Natural killer cell (primary cell): Measurements from ENCODE around the gene INSM1. TPM values are rescaled to one million over a fixed set of nuclear protein-coding genes. Genes with fewer than 3 reads are reported as not detected.

Source experiments
- ATAC-seq, 3 donors: fragments of 150-1000 bp in 2 of 3; fragments of 200-7000 bp in 1 of 3; cut with Tn5 transposase; 1 replicate in 1 of 3; 2 replicates in 2 of 3; pipeline ENCODE4 v1.10.0; 2021; ENCODE audit warnings: mild to moderate bottlenecking in 2 of 3, moderate library complexity in 2 of 3
- DNase-seq, 2 donors: peaks; one replicate each; pipeline versions ENCODE4 v3.0.0 to v3.0.0-alpha.2; 2013 to 2021; ENCODE audit warnings: mixed read lengths in 1 of 2
- H3K27ac ChIP-seq: one replicate; pipeline ENCODE4 v1.5.1; 2013; ENCODE audit warnings: mild to moderate bottlenecking, low read length
- H3K27me3 ChIP-seq: one replicate; pipeline ENCODE4 v1.6.1; 2013; ENCODE audit warnings: low read length; ENCODE audit not compliant: control insufficient read depth, insufficient read depth
- H3K36me3 ChIP-seq: one replicate; pipeline ENCODE4 v1.6.1; 2013; ENCODE audit warnings: low read length; ENCODE audit not compliant: control insufficient read depth, insufficient read depth
- H3K4me1 ChIP-seq: one replicate; pipeline ENCODE4 v1.6.1; 2013; ENCODE audit warnings: low read length; ENCODE audit not compliant: control insufficient read depth, insufficient read depth
- H3K4me3 ChIP-seq: one replicate; pipeline ENCODE4 v1.5.1; 2013; ENCODE audit warnings: low read length
- H3K9me3 ChIP-seq: one replicate; pipeline ENCODE4 v1.6.1; 2013; ENCODE audit warnings: low read length; ENCODE audit not compliant: control insufficient read depth, insufficient read depth
- H3K27ac Mint-ChIP-seq, 2 donors: one replicate each; pipeline ENCODE4 v1.8.0; 2022; ENCODE audit warnings: mild to moderate bottlenecking in 2 of 2, mixed read lengths in 2 of 2, moderate library complexity in 1 of 2
- H3K27me3 Mint-ChIP-seq, 2 donors: one replicate each; pipeline ENCODE4 v1.8.0; 2022; ENCODE audit warnings: low read depth in 2 of 2, mixed read lengths in 2 of 2
- H3K36me3 Mint-ChIP-seq: one replicate; pipeline ENCODE4 v1.8.0; 2022; ENCODE audit warnings: mixed read lengths
- H3K4me1 Mint-ChIP-seq, 2 donors: one replicate each; pipeline ENCODE4 v1.8.0; 2022; ENCODE audit warnings: mixed read lengths in 2 of 2
- H3K4me3 Mint-ChIP-seq: one replicate; pipeline ENCODE4 v1.8.0; 2022; ENCODE audit warnings: mild to moderate bottlenecking, moderate library complexity, mixed read lengths
- H3K9me3 Mint-ChIP-seq, 2 donors: one replicate each; pipeline ENCODE4 v1.8.0; 2022; ENCODE audit warnings: mixed read lengths in 2 of 2
- WGBS: methylation state at CpG from one replicate; pipeline ENCODE4 v1.1.7; 2013; ENCODE audit warnings: missing lambda C conversion rate; ENCODE audit not compliant: insufficient coverage; 5-methylcytosine and 5-hydroxymethylcytosine counted together
- intact Hi-C: fragments of 100-400 bp; cut with micrococcal nuclease; formaldehyde crosslinking; loops from one replicate; pipeline ENCODE4 v1.14.2; 2022
- total RNA-seq, 4 donors: library from RNA; stranded (reverse); fragments of 120-200 nt in 1 of 4; gene quantifications; one replicate each; pipeline versions ENCODE4 v1.2.3 to v1.2.4, GENCODE V29; 2013 to 2022
- TF ChIP-seq, protein P1 (sequence below): fragments of 200-600 bp; IDR thresholded peaks from one replicate; pipeline ENCODE4 v1.8.0; 2022; ENCODE audit warnings: antibody characterized with exemption

The INSM1 gene
- total RNA-seq, 3 donors from 2014 or later (not counting 1 experiment from before 2014, with no cell fraction given) = not detected

DNA sequence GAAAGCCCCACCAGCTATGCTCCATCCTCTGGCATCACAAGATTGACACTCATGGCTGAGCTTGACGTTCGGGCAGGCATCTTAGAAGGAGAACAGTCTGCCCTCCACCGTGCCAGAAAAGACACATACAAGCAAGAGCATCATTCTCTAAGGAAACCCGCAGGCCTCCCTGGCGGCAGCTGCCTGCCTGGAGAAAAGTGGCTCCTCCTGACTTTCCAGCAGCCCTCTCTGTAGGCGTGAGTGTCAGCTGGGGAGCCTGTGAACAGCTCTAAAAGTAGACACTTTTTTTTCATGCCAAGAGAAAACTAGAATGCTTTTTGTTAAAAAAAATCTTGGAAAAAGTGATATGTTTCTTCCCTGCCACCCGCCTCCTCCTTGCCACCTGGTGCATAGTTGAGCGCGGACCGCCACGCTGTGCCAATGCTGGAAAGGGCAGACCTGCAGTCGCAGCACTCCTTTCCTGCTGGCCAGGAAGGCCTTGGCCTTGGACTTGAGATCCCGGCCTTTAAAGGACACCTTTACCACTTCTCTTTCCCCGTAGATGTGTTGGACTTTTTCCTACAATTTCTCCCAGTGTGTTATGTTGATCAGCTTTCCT, 29.7 kb upstream of the INSM1 start:
- Histone ChIP-seq H3K4me1 (no peaks in the 10 kb centered on the region), H3K36me3 (no peaks in the 10 kb centered on the region), H3K27ac (no peak overlapping the region), H3K9me3 (no peaks in the 10 kb centered on the region), H3K27me3 (no peaks in the 10 kb centered on the region), H3K4me3 (no peak overlapping the region)
- peaks cover 0 to 9% of the 10 kb centered on the region in 2 donors for H3K4me1 Mint-ChIP-seq
- TF ChIP-seq, protein P1, sequence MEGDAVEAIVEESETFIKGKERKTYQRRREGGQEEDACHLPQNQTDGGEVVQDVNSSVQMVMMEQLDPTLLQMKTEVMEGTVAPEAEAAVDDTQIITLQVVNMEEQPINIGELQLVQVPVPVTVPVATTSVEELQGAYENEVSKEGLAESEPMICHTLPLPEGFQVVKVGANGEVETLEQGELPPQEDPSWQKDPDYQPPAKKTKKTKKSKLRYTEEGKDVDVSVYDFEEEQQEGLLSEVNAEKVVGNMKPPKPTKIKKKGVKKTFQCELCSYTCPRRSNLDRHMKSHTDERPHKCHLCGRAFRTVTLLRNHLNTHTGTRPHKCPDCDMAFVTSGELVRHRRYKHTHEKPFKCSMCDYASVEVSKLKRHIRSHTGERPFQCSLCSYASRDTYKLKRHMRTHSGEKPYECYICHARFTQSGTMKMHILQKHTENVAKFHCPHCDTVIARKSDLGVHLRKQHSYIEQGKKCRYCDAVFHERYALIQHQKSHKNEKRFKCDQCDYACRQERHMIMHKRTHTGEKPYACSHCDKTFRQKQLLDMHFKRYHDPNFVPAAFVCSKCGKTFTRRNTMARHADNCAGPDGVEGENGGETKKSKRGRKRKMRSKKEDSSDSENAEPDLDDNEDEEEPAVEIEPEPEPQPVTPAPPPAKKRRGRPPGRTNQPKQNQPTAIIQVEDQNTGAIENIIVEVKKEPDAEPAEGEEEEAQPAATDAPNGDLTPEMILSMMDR = no peak
- DNase-seq = no peak
- H3K9me3 Mint-ChIP-seq = peaks cover 0 to 3% of the 10 kb centered on the region in 2 donors
- no peaks in the 10 kb centered on the region for H3K36me3 Mint-ChIP-seq
- H3K27me3 Mint-ChIP-seq = peaks cover 8 to 10% of the 10 kb centered on the region in 2 donors
- WGBS = 96% methylated on average over 14 of the region's 14 CpGs
- H3K4me3 Mint-ChIP-seq = no peak overlapping the region
- no peak for ATAC-seq
- H3K27ac Mint-ChIP-seq = no peak overlapping the region
- intact Hi-C loops = no loop called here

DNA sequence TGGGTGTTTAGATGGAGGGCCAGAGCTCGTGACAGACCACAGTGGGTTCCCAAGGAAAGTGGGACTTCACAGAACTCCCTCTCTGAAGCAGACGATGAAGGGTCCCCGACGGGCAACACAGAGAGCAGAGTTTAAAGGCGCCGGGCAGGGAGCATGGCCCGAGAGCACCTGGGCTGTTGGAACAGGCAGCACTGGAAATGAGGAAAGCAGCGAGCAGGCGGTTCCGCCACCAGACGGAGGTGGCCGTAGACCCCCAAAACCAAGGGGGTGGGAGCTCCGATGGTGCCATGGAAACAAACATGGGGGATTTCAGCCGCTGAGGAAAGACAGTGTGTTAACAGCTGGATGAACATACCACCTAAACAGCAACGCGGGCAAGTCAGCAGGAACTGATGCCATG, 27.5 kb upstream of the INSM1 start:
- Histone ChIP-seq H3K9me3 (no peaks in the 10 kb centered on the region), H3K4me3 (no peak overlapping the region), H3K4me1 (no peaks in the 10 kb centered on the region), H3K27ac (no peak overlapping the region), H3K27me3 (no peaks in the 10 kb centered on the region), H3K36me3 (no peaks in the 10 kb centered on the region)
- TF ChIP-seq, protein P1 = no peak
- H3K4me1 Mint-ChIP-seq = no peaks in the 10 kb centered on the region
- intact Hi-C loops = no loop called here
- H3K9me3 Mint-ChIP-seq = peaks cover 0 to 3% of the 10 kb centered on the region in 2 donors
- DNase-seq = no peak
- H3K27ac Mint-ChIP-seq = no peak overlapping the region
- no peak overlapping the region for H3K4me3 Mint-ChIP-seq
- H3K27me3 Mint-ChIP-seq = peaks cover 8 to 15% of the 10 kb centered on the region in 2 donors
- WGBS = 95% methylated on average over 16 of the region's 16 CpGs
- no peaks in the 10 kb centered on the region for H3K36me3 Mint-ChIP-seq
- no peak for ATAC-seq

DNA sequence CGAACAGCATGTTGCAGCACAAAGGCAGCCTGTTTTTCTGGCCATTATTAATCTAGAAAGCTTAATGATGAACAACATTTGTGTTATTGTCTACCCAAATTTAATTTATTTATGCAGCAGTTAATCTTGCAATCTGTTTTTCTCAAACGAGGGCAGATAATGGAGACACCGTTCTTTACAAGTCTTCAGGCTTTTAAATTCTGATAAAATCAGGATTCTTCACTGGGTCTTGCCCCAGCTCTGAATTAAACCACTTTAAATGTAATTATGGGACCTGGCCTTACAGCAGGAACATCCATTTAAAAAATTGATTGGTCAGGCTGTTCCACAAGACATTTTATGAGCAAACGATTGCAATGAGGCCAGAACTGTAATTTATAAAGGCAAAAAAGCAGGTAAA, 26.5 kb upstream of the INSM1 start:
- H3K4me3 Mint-ChIP-seq = no peak overlapping the region
- peaks cover 0 to 3% of the 10 kb centered on the region in 2 donors for H3K9me3 Mint-ChIP-seq
- H3K4me1 Mint-ChIP-seq = no peaks in the 10 kb centered on the region

More for the DNA sequence above, 26.5 kb upstream of the INSM1 start:
- ATAC-seq (no peak), DNase-seq (no peak)
- Histone ChIP-seq H3K4me3 (no peak overlapping the region), H3K36me3 (no peaks in the 10 kb centered on the region), H3K27me3 (no peaks in the 10 kb centered on the region), H3K9me3 (no peaks in the 10 kb centered on the region), H3K27ac (no peak overlapping the region), H3K4me1 (no peaks in the 10 kb centered on the region)
- WGBS = 85% methylated on average over 4 of the region's 4 CpGs
- intact Hi-C loops = no loop called here
- H3K27ac Mint-ChIP-seq = no peak overlapping the region
- TF ChIP-seq, protein P1 = no peak
- peaks cover 8 to 15% of the 10 kb centered on the region in 2 donors for H3K27me3 Mint-ChIP-seq
- no peaks in the 10 kb centered on the region for H3K36me3 Mint-ChIP-seq
